Common myeloid progenitor, CD34-positive (primary cell): ENCODE results near the gene ADAMTS12.

Experiments
- CTCF ChIA-PET: fragments of 350-600 bp; sonication (Branson Sonifier 250); formaldehyde crosslinking; loops from one replicate; lab custom pipeline; 2021; ENCODE audit warnings: antibody characterized with exemption; lab: Charles Lee
- POLR2A ChIA-PET: fragments of 350-600 bp; sonication (Branson Sonifier 250); formaldehyde crosslinking; loops from one replicate; lab custom pipeline; 2021; ENCODE audit warnings: antibody characterized with exemption; lab: Charles Lee
- DNase-seq, 3 donors: peaks; one replicate each; pipeline versions ENCODE4 v3.0.0 to v3.0.0-alpha.2; 2013
- H3K27ac ChIP-seq, 2 experiments: 1 replicate in 1 of 2; 2 replicates in 1 of 2; pipeline ENCODE4 v1.7.0; 2013; ENCODE audit warnings: inconsistent platforms in 2 of 2, low read length in 2 of 2, mild to moderate bottlenecking in 2 of 2, low read depth in 1 of 2, moderate library complexity in 1 of 2; ENCODE audit not compliant: severe bottlenecking in 2 of 2, insufficient read depth in 1 of 2, poor library complexity in 1 of 2
- H3K27me3 ChIP-seq, 5 experiments: replicated peaks in 2 of 5; 1 replicate in 3 of 5; 2 replicates in 2 of 5; pipeline versions ENCODE4 v1.6.1 to v1.7.0; 2013; ENCODE audit warnings: low read length in 4 of 5, mild to moderate bottlenecking in 2 of 5, moderate library complexity in 2 of 5, inconsistent platforms in 1 of 5; ENCODE audit not compliant: insufficient read depth in 5 of 5, control insufficient read depth in 4 of 5
- H3K36me3 ChIP-seq, 4 experiments: 1 replicate in 2 of 4; 2 replicates in 2 of 4; pipeline versions ENCODE4 v1.6.1 to v1.7.0; 2013; ENCODE audit warnings: low read length in 3 of 4, control low read depth in 1 of 4, mild to moderate bottlenecking in 1 of 4; ENCODE audit not compliant: control insufficient read depth in 4 of 4, insufficient read depth in 4 of 4
- H3K4me1 ChIP-seq, 4 experiments: 1 replicate in 3 of 4; 2 replicates in 1 of 4; pipeline versions ENCODE4 v1.6.1 to v1.7.1; 2013; ENCODE audit warnings: low read length in 3 of 4, mild to moderate bottlenecking in 3 of 4, control low read depth in 1 of 4, inconsistent platforms in 1 of 4, moderate library complexity in 1 of 4; ENCODE audit not compliant: control insufficient read depth in 4 of 4, insufficient read depth in 4 of 4; ENCODE audit errors: control extremely low read depth in 1 of 4
- H3K4me3 ChIP-seq, 7 experiments: 1 replicate in 4 of 7; 2 replicates in 3 of 7; pipeline versions ENCODE4 v1.5.1 to v1.7.0; 2013; ENCODE audit warnings: mild to moderate bottlenecking in 7 of 7, low read length in 6 of 7, moderate library complexity in 6 of 7, inconsistent platforms in 2 of 7, low read depth in 2 of 7, control low read depth in 1 of 7; ENCODE audit not compliant: insufficient read depth in 4 of 7, control insufficient read depth in 1 of 7; ENCODE audit errors: extremely low read depth in 1 of 7
- H3K9me3 ChIP-seq, 5 experiments: 1 replicate in 4 of 5; 2 replicates in 1 of 5; pipeline versions ENCODE4 v1.6.1 to v1.7.1; 2013; ENCODE audit warnings: low read length in 4 of 5, mild to moderate bottlenecking in 2 of 5, inconsistent platforms in 1 of 5, low read depth in 1 of 5, moderate library complexity in 1 of 5; ENCODE audit not compliant: control insufficient read depth in 4 of 5, insufficient read depth in 2 of 5; ENCODE audit errors: control extremely low read depth in 1 of 5
- WGBS: methylation state at CpG from one replicate; pipeline ENCODE4 v1.1.5; 2013; ENCODE audit not compliant: insufficient coverage; 5-methylcytosine and 5-hydroxymethylcytosine counted together

Gene ADAMTS12

GRCh38 chr5:33531824-33532223, 360.0 kb downstream of the ADAMTS12 start:
- DNase-seq = no peak
- 85% methylated on average over 3 of the region's 4 CpGs for WGBS
- H3K27me3 ChIP-seq = no peaks in the 10 kb centered on the region
- peaks cover 0 to 1% (median 0%) of the 10 kb centered on the region in 5 experiments for H3K9me3 ChIP-seq
- no peak overlapping the region for H3K27ac ChIP-seq
- ChIA-PET CTCF (no interaction called here), POLR2A (no interaction called here)
- no peaks in the 10 kb centered on the region for H3K4me1 ChIP-seq
- no peak overlapping the region for H3K4me3 ChIP-seq
- H3K36me3 ChIP-seq = no peaks in the 10 kb centered on the region

- H3K36me3 ChIP-seq = no peaks in the 10 kb centered on the region
- H3K27me3 ChIP-seq = no peaks in the 10 kb centered on the region
- 94% methylated on average over 3 of the region's 3 CpGs for WGBS
- H3K9me3 ChIP-seq = peaks cover 0 to 1% (median 0%) of the 10 kb centered on the region in 5 experiments
- H3K27ac ChIP-seq = no peak overlapping the region
- ChIA-PET POLR2A (no interaction called here), CTCF (interaction anchor here (0.7 kb wide), 1 partner anchor 139 kb away, joined by 3 read pairs; no protein-coding TSS in a partner anchor)
- H3K4me1 ChIP-seq = no peaks in the 10 kb centered on the region
- no peak for DNase-seq
- no peak overlapping the region for H3K4me3 ChIP-seq
These were observed 360.8 kb downstream of the ADAMTS12 start for GRCh38 chr5:33531037-33531298.

GRCh38 chr5:33530183-33531036, 361.4 kb downstream of the ADAMTS12 start:
- H3K4me3 ChIP-seq = no peak overlapping the region
- DNase-seq = no peak
- POLR2A ChIA-PET = no interaction called here
- CTCF ChIA-PET = interaction anchor here (0.7 kb wide), 1 partner anchor 139 kb away, joined by 3 read pairs; no protein-coding TSS in a partner anchor
- H3K36me3 ChIP-seq = no peaks in the 10 kb centered on the region
- no peaks in the 10 kb centered on the region for H3K4me1 ChIP-seq
- 99% methylated on average over 10 of the region's 10 CpGs for WGBS
- no peak overlapping the region for H3K27ac ChIP-seq
- H3K27me3 ChIP-seq = no peaks in the 10 kb centered on the region
- H3K9me3 ChIP-seq = peaks cover 0 to 1% (median 0%) of the 10 kb centered on the region in 5 experiments

GRCh38 chr5:33527696-33528095, 364.1 kb downstream of the ADAMTS12 start:
- no peak for DNase-seq
- POLR2A ChIA-PET = no interaction called here
- CTCF ChIA-PET = interaction anchor here (1.0 kb wide), 1 partner anchor 8 kb away, joined by 3 read pairs; no protein-coding TSS in a partner anchor
- WGBS = 100% methylated on average over 1 of the region's 2 CpGs
- no peak overlapping the region for H3K27ac ChIP-seq
- H3K4me1 ChIP-seq = no peaks in the 10 kb centered on the region
- H3K27me3 ChIP-seq = no peaks in the 10 kb centered on the region
- no peaks in the 10 kb centered on the region for H3K9me3 ChIP-seq
- no peaks in the 10 kb centered on the region for H3K36me3 ChIP-seq
- no peak overlapping the region for H3K4me3 ChIP-seq

- H3K36me3 ChIP-seq = no peaks in the 10 kb centered on the region
- no peaks in the 10 kb centered on the region for H3K27me3 ChIP-seq
- H3K9me3 ChIP-seq = peaks cover 0 to 3% (median 0%) of the 10 kb centered on the region in 5 experiments
- H3K27ac ChIP-seq = no peak overlapping the region
- ChIA-PET CTCF (no interaction called here), POLR2A (no interaction called here)
- H3K4me1 ChIP-seq = no peaks in the 10 kb centered on the region
- 97% methylated on average over 4 of the region's 4 CpGs for WGBS
- H3K4me3 ChIP-seq = no peak overlapping the region
- DNase-seq = no peak
These were observed 365.0 kb downstream of the ADAMTS12 start for GRCh38 chr5:33526755-33527154.

GRCh38 chr5:33524476-33524875, 367.3 kb downstream of the ADAMTS12 start:
- WGBS = 100% methylated on average over 2 of the region's 2 CpGs
- no peak overlapping the region for H3K27ac ChIP-seq
- no peaks in the 10 kb centered on the region for H3K4me1 ChIP-seq
- H3K4me3 ChIP-seq = no peak overlapping the region
- H3K36me3 ChIP-seq = no peaks in the 10 kb centered on the region
- H3K27me3 ChIP-seq = no peaks in the 10 kb centered on the region
- peak in 1 of 3 donors; percentile 5 for DNase-seq
- CTCF ChIA-PET = no interaction called here
- POLR2A ChIA-PET = no interaction called here
- peaks cover 0 to 3% (median 0%) of the 10 kb centered on the region in 5 experiments for H3K9me3 ChIP-seq

GRCh38 chr5:33523208-33523771, 368.5 kb downstream of the ADAMTS12 start:
- no peak for DNase-seq
- POLR2A ChIA-PET = no interaction called here
- 100% methylated on average over 1 of the region's 2 CpGs for WGBS
- H3K27ac ChIP-seq = no peak overlapping the region
- no peaks in the 10 kb centered on the region for H3K4me1 ChIP-seq
- peaks cover 0 to 5% (median 3%) of the 10 kb centered on the region in 5 experiments for H3K9me3 ChIP-seq
- CTCF ChIA-PET = no interaction called here
- H3K36me3 ChIP-seq = no peaks in the 10 kb centered on the region
- H3K27me3 ChIP-seq = no peaks in the 10 kb centered on the region
- H3K4me3 ChIP-seq = no peak overlapping the region
